K562 (cell line): ENCODE data around the gene HARS1. TPM values are rescaled to one million over a fixed set of nuclear protein-coding genes. Genes with fewer than 3 reads are reported as not detected.

Experiments
- BCLAF1 ChIP-seq, 2 experiments: fragments of 450-650 bp in 1 of 2; IDR thresholded peaks; 2 replicates each; pipeline ENCODE4 v1.6.1; 2011 to 2017; ENCODE audit warnings: low read depth in 2 of 2, antibody characterized with exemption in 1 of 2, borderline replicate concordance in 1 of 2, low read length in 1 of 2, mild to moderate bottlenecking in 1 of 2, mixed read lengths in 1 of 2; ENCODE audit not compliant: control insufficient read depth in 1 of 2
- CBFA2T3 ChIP-seq: fragments of 450-650 bp; IDR thresholded peaks from 2 replicates; pipeline ENCODE4 v1.6.1; 2017
- EHMT2 ChIP-seq: fragments of 450-650 bp; IDR thresholded peaks from 2 replicates; pipeline ENCODE4 v1.6.1; 2018; ENCODE audit warnings: antibody characterized with exemption
- FOXA1 ChIP-seq: fragments of 450-650 bp; IDR thresholded peaks from 2 replicates; pipeline ENCODE4 v1.6.1; 2016; ENCODE audit warnings: mild to moderate bottlenecking, borderline replicate concordance
- HMBOX1 ChIP-seq: sonication (generic); IDR thresholded peaks from 2 replicates; pipeline ENCODE4 v1.6.1; 2016
- MCM3 ChIP-seq: fragments of 450-650 bp; IDR thresholded peaks from 2 replicates; pipeline ENCODE4 v1.6.1; 2016
- NKRF ChIP-seq: fragments of 450-650 bp; IDR thresholded peaks from 2 replicates; pipeline ENCODE4 v1.6.1; 2016; ENCODE audit warnings: borderline replicate concordance
- SIN3A ChIP-seq, 2 experiments: fragments of 150-350 bp in 1 of 2; IDR thresholded peaks; 2 replicates each; pipeline ENCODE4 v1.6.1; 2011 to 2016; ENCODE audit warnings: borderline replicate concordance in 2 of 2, low read depth in 2 of 2, low read length in 2 of 2, mild to moderate bottlenecking in 2 of 2, moderate library complexity in 2 of 2; ENCODE audit not compliant: control insufficient read depth in 1 of 2
- SREBF1 ChIP-seq: fragments of 150-350 bp; IDR thresholded peaks from 2 replicates; pipeline ENCODE4 v1.6.1; 2014; ENCODE audit warnings: antibody characterized with exemption, low read depth, low read length, borderline replicate concordance
- STAT6 ChIP-seq: sonication (generic); formaldehyde crosslinking; IDR thresholded peaks from 2 replicates; pipeline ENCODE4 v1.8.1; 2023; ENCODE audit warnings: mild to moderate bottlenecking, missing genetic modification reagents
- TGIF2 ChIP-seq: sonication (generic); formaldehyde crosslinking; IDR thresholded peaks from 2 replicates; pipeline ENCODE4 v1.8.1; 2022; ENCODE audit warnings: mild to moderate bottlenecking, missing genetic modification reagents, moderate library complexity
- U2AF2 ChIP-seq: fragments of 200-400 bp; formaldehyde crosslinking; optimal IDR thresholded peaks from 2 replicates; pipeline ENCODE3; 2017; ENCODE audit warnings: low read depth, mild to moderate bottlenecking, low read length
- ZBTB43 ChIP-seq: sonication (generic); formaldehyde crosslinking; IDR thresholded peaks from 2 replicates; pipeline ENCODE4 v1.8.0; 2023; ENCODE audit warnings: mild to moderate bottlenecking, missing genetic modification reagents
- ZFX ChIP-seq: sonication (generic); formaldehyde crosslinking; IDR thresholded peaks from 2 replicates; pipeline ENCODE4 v1.8.0; 2022; ENCODE audit warnings: mild to moderate bottlenecking, missing genetic modification reagents, moderate library complexity
- ZNF830 ChIP-seq: fragments of 250-450 bp; sonication (Bioruptor Pico); IDR thresholded peaks from 2 replicates; pipeline ENCODE4 v1.5.0; 2021; ENCODE audit warnings: mild to moderate bottlenecking
- polyA plus RNA-seq, 8 experiments: library from polyadenylated mRNA; depleted of rRNA in 4 of 8; stranded (reverse) in 5 of 8; unstranded in 3 of 8; fragments of >200 nt; fragmentation: Nextera tagmentation in 2 of 8; fragmentation: Illumina TruSeq in 1 of 8; extraction: Ambion mirVana in 2 of 8; extraction: Trizol in 1 of 8; gene quantifications; 2 replicates each; pipeline versions ENCODE4 v1.2.1 to v1.2.3, GENCODE V29; 2011 to 2014; ENCODE audit warnings: inconsistent platforms in 1 of 8, missing spikeins in 1 of 8
- total RNA-seq, 7 experiments: library from RNA; depleted of rRNA in 6 of 7; stranded (reverse); fragments of >200 nt in 6 of 7; fragmentation: Illumina TruSeq in 2 of 7; extraction: Trizol in 2 of 7; gene quantifications; 2 replicates each; pipeline versions ENCODE4 v1.2.1 to v1.2.3, GENCODE V29; 2011 to 2021; ENCODE audit warnings: low replicate concordance in 1 of 7

HARS1 gene
- total and polyA plus RNA-seq, 9 of the 15 experiments (the other 6 are each of a cell fraction or from before 2014, with no cell fraction given) = 13.5 to 88.5 (median 75.2) TPM

GRCh38 chr5:140690941-140691924 is at the start of gene HARS1, which contains the start of gene HARS2 (continued):
- peak; percentile 61; the same call in 1 of the 2 replicates for TF ChIP-seq HMBOX1
- 0 out of 2 replicates have a peak, but pooled peaks have one; percentile 35 for TF ChIP-seq SREBF1
- TF ChIP-seq ZNF830 = 0 out of 2 replicates have a peak, but pooled peaks have one; percentile 20
- peak; percentile 56; the same call in 1 of the 2 replicates for TF ChIP-seq TGIF2
- TF ChIP-seq SIN3A (IDR thresholded peaks at IDR 0.05; ENCODE audit: borderline replicate concordance in 2 of 2, control insufficient read depth in 1 of 2, low read depth in 2 of 2, low read length in 2 of 2) = peak; percentile 84 to 91; a peak in 3 of 4 replicates
- 0 out of 2 replicates have a peak, but pooled peaks have one; percentile 45 for TF ChIP-seq EHMT2
- no peak for TF ChIP-seq FOXA1
- TF ChIP-seq CBFA2T3 = 0 out of 2 replicates have a peak, but pooled peaks have one; percentile 8
- TF ChIP-seq ZFX (CRISPR knock-in tag) = peak; percentile 87
- peak; percentile 95; the same call in 1 of the 2 replicates for TF ChIP-seq STAT6 (CRISPR knock-in tag)
- no peak for TF ChIP-seq MCM3
- no peak for TF ChIP-seq U2AF2
- TF ChIP-seq BCLAF1 (IDR thresholded peaks at IDR 0.05; ENCODE audit: borderline replicate concordance in 1 of 2, control insufficient read depth in 1 of 2, low read depth in 2 of 2, low read length in 1 of 2) = peak in 1 of 2 experiments; percentile 82; a peak in 2 of 4 replicates
- TF ChIP-seq NKRF = peak; percentile 95
- TF ChIP-seq ZBTB43 (CRISPR knock-in tag) = no peak
